ENCODE results near the gene WDR6.

DNA sequence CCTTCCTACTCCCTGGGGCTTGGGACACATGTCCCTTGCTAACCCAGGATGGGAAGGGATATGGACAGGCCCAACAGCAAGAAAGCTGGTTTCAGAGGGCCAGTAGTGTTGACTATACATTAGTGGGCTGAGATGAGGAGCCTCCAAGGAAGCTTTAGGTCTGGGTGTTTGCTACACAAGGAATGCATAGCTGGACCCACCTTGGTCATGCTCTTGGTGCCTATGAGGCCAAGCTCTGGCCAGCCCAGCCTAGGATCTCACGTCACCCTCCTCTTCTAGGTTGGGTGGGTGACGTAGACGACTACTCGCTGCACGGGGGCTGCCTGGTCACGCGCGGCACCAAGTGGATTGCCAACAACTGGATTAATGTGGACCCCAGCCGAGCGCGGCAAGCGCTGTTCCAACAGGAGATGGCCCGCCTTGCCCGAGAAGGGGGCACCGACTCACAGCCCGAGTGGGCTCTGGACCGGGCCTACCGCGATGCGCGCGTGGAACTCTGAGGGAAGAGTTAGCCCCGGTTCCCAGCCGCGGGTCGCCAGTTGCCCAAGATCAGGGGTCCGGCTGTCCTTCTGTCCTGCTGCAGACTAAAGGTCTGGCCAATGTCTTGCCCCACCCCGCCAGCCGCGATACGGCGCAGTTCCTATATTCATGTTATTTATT lies 653 bp upstream of the WDR6 start:
- TF ChIP-seq, protein P1, sequence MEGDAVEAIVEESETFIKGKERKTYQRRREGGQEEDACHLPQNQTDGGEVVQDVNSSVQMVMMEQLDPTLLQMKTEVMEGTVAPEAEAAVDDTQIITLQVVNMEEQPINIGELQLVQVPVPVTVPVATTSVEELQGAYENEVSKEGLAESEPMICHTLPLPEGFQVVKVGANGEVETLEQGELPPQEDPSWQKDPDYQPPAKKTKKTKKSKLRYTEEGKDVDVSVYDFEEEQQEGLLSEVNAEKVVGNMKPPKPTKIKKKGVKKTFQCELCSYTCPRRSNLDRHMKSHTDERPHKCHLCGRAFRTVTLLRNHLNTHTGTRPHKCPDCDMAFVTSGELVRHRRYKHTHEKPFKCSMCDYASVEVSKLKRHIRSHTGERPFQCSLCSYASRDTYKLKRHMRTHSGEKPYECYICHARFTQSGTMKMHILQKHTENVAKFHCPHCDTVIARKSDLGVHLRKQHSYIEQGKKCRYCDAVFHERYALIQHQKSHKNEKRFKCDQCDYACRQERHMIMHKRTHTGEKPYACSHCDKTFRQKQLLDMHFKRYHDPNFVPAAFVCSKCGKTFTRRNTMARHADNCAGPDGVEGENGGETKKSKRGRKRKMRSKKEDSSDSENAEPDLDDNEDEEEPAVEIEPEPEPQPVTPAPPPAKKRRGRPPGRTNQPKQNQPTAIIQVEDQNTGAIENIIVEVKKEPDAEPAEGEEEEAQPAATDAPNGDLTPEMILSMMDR (IDR thresholded peaks at IDR 0.05; ENCODE audit: borderline replicate concordance, extremely low read depth, low read length, poor library complexity, severe bottlenecking) = no peak
- TF ChIP-seq EZH2 (IDR thresholded peaks at IDR 0.05; ENCODE audit: borderline replicate concordance, low read depth, low read length, severe bottlenecking) = no peak
